ENCODE data around the gene DEAF1. TPM values are rescaled to one million over a fixed set of nuclear protein-coding genes. Genes with fewer than 3 reads are reported as not detected.

The DEAF1 gene
- total RNA-seq, 1 experiment from 2014 or later, result 62.2 TPM

DNA sequence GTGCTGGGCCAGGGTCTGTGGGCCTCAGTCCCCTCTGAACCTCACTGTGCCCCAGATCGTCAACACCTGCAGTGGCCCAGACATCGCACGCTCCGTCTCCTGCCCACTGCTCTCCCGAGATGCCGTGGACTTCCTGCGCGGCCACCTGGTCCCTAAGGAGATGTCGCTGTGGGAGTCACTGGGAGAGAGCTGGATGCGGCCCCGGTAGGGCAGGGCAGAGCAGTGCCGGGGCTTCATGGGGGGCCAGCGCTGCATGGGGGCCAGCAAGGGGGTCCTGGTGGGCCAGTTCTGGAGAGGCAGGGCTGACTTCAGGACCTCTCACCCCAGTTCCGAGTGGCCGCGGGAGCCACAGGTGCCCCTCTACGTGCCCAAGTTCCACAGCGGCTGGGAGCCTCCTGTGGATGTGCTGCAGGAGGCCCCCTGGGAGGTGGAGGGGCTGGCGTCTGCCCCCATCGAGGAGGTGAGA is 27.4 kb upstream of the DEAF1 start (continued):
- TF ChIP-seq, protein P1, sequence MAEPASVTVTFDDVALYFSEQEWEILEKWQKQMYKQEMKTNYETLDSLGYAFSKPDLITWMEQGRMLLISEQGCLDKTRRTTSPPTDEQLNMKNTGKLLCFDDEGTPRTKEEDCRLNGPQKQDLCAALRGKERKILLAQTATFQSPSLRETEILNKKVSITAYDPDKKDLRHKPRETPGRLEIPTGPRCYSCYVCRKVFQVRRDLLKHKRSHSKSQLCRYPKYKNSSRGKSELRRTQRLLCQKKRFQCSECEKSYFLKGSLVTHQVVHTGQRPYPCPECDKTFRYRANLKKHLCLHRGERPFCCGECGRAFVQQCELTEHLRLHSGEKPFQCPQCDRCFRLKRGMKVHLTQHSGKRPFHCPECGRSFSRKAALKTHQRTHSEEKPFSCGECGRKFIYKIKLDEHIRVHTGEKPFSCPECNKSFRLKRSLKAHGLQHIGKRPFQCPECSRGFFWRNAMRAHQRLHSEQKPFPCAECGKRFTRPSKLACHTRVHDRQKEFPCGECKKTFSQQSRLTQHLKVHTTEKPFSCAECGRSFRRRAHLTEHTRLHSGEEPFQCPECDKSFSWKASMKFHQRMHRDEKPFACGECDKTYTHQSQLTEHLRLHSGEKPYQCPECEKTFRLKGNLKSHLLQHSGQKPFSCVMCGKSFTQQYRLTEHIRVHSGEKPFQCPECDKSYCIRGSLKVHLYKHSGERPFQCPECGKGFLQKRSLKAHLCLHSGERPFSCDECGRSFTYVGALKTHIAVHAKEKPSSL (CRISPR knock-in tag; conservative IDR thresholded peaks at IDR 0.05), result no peak
- TF ChIP-seq, protein P2, sequence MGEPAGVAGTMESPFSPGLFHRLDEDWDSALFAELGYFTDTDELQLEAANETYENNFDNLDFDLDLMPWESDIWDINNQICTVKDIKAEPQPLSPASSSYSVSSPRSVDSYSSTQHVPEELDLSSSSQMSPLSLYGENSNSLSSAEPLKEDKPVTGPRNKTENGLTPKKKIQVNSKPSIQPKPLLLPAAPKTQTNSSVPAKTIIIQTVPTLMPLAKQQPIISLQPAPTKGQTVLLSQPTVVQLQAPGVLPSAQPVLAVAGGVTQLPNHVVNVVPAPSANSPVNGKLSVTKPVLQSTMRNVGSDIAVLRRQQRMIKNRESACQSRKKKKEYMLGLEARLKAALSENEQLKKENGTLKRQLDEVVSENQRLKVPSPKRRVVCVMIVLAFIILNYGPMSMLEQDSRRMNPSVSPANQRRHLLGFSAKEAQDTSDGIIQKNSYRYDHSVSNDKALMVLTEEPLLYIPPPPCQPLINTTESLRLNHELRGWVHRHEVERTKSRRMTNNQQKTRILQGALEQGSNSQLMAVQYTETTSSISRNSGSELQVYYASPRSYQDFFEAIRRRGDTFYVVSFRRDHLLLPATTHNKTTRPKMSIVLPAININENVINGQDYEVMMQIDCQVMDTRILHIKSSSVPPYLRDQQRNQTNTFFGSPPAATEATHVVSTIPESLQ (CRISPR knock-in tag; IDR thresholded peaks at IDR 0.05), result no peak
- TF ChIP-seq ZNF416 (CRISPR knock-in tag; IDR thresholded peaks at IDR 0.05) (no peak), IRF2 (CRISPR knock-in tag; IDR thresholded peaks at IDR 0.05; ENCODE audit: borderline replicate concordance, low read depth) (no peak)
- TF ChIP-seq, protein P3, sequence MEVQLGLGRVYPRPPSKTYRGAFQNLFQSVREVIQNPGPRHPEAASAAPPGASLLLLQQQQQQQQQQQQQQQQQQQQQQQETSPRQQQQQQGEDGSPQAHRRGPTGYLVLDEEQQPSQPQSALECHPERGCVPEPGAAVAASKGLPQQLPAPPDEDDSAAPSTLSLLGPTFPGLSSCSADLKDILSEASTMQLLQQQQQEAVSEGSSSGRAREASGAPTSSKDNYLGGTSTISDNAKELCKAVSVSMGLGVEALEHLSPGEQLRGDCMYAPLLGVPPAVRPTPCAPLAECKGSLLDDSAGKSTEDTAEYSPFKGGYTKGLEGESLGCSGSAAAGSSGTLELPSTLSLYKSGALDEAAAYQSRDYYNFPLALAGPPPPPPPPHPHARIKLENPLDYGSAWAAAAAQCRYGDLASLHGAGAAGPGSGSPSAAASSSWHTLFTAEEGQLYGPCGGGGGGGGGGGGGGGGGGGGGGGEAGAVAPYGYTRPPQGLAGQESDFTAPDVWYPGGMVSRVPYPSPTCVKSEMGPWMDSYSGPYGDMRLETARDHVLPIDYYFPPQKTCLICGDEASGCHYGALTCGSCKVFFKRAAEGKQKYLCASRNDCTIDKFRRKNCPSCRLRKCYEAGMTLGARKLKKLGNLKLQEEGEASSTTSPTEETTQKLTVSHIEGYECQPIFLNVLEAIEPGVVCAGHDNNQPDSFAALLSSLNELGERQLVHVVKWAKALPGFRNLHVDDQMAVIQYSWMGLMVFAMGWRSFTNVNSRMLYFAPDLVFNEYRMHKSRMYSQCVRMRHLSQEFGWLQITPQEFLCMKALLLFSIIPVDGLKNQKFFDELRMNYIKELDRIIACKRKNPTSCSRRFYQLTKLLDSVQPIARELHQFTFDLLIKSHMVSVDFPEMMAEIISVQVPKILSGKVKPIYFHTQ (CRISPR knock-in tag; IDR thresholded peaks at IDR 0.05), result no peak

DNA sequence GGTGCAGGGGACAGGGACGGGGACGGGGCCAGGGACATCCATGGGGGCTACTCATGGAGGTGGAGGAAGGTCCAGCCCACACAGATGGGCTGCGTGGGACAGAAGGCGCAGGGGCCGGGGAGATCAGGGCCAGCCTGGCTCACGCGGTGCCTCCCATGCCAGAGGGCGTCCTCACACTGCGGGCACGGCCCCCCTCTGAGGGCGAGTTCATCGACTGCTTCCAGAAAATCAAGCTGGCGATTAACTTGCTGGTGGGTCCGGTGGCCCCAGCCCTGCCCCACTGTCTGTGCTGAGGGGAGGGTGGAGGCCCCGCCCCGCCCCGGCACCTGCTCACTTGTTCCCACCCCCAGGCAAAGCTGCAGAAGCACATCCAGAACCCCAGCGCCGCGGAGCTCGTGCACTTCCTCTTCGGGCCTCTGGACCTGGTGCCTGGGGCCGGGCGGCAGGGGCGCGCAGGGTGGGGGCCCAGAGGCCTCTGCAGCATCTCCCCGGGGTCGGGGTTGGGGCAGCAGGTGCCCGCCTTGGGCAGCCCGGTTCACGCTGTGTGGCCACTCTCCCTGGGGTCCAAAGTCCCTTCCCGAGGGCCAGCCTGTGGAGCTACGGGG is 26.8 kb upstream of the DEAF1 start:
- DNase-seq (ENCODE audit: low spot score) (no peak), ATAC-seq (no peak)
- Mint-ChIP-seq H3K4me1 (peaks cover 15% of the 10 kb centered on the region), H3K27me3 (ENCODE audit: low read depth) (peaks cover 19% of the 10 kb centered on the region), H3K9me3 (no peaks in the 10 kb centered on the region), H3K4me3 (no peak overlapping the region), H3K27ac (no peak overlapping the region), H3K36me3 (no peaks in the 10 kb centered on the region)
- TF ChIP-seq KAT7 (CRISPR knock-in tag; IDR thresholded peaks at IDR 0.05; ENCODE audit: borderline replicate concordance) (no peak), OVOL2 (CRISPR knock-in tag; IDR thresholded peaks at IDR 0.05; ENCODE audit: borderline replicate concordance) (no peak)
- TF ChIP-seq, protein P4, sequence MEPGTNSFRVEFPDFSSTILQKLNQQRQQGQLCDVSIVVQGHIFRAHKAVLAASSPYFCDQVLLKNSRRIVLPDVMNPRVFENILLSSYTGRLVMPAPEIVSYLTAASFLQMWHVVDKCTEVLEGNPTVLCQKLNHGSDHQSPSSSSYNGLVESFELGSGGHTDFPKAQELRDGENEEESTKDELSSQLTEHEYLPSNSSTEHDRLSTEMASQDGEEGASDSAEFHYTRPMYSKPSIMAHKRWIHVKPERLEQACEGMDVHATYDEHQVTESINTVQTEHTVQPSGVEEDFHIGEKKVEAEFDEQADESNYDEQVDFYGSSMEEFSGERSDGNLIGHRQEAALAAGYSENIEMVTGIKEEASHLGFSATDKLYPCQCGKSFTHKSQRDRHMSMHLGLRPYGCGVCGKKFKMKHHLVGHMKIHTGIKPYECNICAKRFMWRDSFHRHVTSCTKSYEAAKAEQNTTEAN (CRISPR knock-in tag; IDR thresholded peaks at IDR 0.05), result no peak
- ChIA-PET CTCF (interaction anchor here (0.9 to 3.2 kb wide), 14 partner anchors 12 to 167 kb away, joined by 3 to 12 read pairs (median 4); partner anchors contain the start of genes DEAF1 and TMEM80), POLR2A (interaction anchor here (0.5 to 1.2 kb wide), 4 partner anchors 10 to 141 kb away, joined by 3 to 9 read pairs (median 4); no protein-coding TSS in a partner anchor)

DNA sequence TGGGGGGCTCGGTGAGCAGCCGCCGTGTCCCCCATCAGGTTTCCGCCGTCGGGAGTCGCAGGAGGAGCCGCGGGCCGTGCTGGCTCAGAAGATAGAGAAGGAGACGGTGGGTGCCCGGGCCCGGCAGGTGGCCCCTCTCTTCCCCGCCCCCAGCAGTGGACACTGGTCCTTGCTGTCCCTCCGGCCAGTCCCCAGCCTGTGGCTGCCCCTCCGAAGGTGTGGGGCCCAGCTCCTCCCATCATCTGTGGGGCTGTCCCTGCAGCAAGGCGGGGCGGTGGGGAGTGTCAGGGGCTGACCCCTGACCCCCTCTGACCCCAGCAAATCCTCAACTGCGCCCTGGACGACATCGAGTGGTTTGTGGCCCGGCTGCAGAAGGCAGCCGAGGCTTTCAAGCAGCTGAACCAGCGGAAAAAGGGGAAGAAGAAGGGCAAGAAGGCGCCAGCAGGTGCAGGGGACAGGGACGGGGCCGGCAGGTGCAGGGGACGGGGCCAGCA is 26.3 kb upstream of the DEAF1 start:
- H3K4me3 Mint-ChIP-seq, result no peak overlapping the region
- H3K4me1 Mint-ChIP-seq, result peaks cover 13% of the 10 kb centered on the region
- H3K36me3 Mint-ChIP-seq, result no peaks in the 10 kb centered on the region
- H3K9me3 Mint-ChIP-seq, result no peaks in the 10 kb centered on the region
- ATAC-seq (no peak), DNase-seq (ENCODE audit: low spot score) (no peak)
- CTCF ChIA-PET, result interaction anchor here (0.6 to 3.2 kb wide), 17 partner anchors 11 to 167 kb away, joined by 3 to 20 read pairs (median 6); partner anchors contain the start of genes DEAF1, EPS8L2, GATD1 and TMEM80
- no peak overlapping the region for H3K27ac Mint-ChIP-seq
- POLR2A ChIA-PET, result interaction anchor here (0.5 to 1.7 kb wide), 4 partner anchors 9 to 140 kb away, joined by 3 to 9 read pairs (median 6); no protein-coding TSS in a partner anchor
- peaks cover 16% of the 10 kb centered on the region for H3K27me3 Mint-ChIP-seq (ENCODE audit: low read depth)
- TF ChIP-seq MYBL2 (CRISPR knock-in tag; IDR thresholded peaks at IDR 0.05) (no peak), KAT7 (CRISPR knock-in tag; IDR thresholded peaks at IDR 0.05; ENCODE audit: borderline replicate concordance) (no peak), OVOL2 (CRISPR knock-in tag; IDR thresholded peaks at IDR 0.05; ENCODE audit: borderline replicate concordance) (no peak), GTF2I (CRISPR knock-in tag; conservative IDR thresholded peaks at IDR 0.05) (no peak), EMX1 (CRISPR knock-in tag; IDR thresholded peaks at IDR 0.05) (no peak), ZBTB21 (CRISPR knock-in tag; IDR thresholded peaks at IDR 0.05; ENCODE audit: borderline replicate concordance) (no peak)
- TF ChIP-seq, protein P5, sequence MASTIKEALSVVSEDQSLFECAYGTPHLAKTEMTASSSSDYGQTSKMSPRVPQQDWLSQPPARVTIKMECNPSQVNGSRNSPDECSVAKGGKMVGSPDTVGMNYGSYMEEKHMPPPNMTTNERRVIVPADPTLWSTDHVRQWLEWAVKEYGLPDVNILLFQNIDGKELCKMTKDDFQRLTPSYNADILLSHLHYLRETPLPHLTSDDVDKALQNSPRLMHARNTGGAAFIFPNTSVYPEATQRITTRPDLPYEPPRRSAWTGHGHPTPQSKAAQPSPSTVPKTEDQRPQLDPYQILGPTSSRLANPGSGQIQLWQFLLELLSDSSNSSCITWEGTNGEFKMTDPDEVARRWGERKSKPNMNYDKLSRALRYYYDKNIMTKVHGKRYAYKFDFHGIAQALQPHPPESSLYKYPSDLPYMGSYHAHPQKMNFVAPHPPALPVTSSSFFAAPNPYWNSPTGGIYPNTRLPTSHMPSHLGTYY (CRISPR knock-in tag; IDR thresholded peaks at IDR 0.05), result no peak
- TF ChIP-seq, protein P6, sequence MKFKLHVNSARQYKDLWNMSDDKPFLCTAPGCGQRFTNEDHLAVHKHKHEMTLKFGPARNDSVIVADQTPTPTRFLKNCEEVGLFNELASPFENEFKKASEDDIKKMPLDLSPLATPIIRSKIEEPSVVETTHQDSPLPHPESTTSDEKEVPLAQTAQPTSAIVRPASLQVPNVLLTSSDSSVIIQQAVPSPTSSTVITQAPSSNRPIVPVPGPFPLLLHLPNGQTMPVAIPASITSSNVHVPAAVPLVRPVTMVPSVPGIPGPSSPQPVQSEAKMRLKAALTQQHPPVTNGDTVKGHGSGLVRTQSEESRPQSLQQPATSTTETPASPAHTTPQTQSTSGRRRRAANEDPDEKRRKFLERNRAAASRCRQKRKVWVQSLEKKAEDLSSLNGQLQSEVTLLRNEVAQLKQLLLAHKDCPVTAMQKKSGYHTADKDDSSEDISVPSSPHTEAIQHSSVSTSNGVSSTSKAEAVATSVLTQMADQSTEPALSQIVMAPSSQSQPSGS (CRISPR knock-in tag; IDR thresholded peaks at IDR 0.05; ENCODE audit: borderline replicate concordance, low read depth), result no peak
- TF ChIP-seq, protein P7, sequence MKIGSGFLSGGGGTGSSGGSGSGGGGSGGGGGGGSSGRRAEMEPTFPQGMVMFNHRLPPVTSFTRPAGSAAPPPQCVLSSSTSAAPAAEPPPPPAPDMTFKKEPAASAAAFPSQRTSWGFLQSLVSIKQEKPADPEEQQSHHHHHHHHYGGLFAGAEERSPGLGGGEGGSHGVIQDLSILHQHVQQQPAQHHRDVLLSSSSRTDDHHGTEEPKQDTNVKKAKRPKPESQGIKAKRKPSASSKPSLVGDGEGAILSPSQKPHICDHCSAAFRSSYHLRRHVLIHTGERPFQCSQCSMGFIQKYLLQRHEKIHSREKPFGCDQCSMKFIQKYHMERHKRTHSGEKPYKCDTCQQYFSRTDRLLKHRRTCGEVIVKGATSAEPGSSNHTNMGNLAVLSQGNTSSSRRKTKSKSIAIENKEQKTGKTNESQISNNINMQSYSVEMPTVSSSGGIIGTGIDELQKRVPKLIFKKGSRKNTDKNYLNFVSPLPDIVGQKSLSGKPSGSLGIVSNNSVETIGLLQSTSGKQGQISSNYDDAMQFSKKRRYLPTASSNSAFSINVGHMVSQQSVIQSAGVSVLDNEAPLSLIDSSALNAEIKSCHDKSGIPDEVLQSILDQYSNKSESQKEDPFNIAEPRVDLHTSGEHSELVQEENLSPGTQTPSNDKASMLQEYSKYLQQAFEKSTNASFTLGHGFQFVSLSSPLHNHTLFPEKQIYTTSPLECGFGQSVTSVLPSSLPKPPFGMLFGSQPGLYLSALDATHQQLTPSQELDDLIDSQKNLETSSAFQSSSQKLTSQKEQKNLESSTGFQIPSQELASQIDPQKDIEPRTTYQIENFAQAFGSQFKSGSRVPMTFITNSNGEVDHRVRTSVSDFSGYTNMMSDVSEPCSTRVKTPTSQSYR (CRISPR knock-in tag; IDR thresholded peaks at IDR 0.05), result no peak

Measured in WTC11 (cell line).